ENCODE data around the gene WNT10A. TPM values are rescaled to one million over a fixed set of nuclear protein-coding genes. Genes with fewer than 3 reads are reported as not detected.

The WNT10A gene
- total RNA-seq, 1 donor from 2014 or later = 3.6 TPM

DNA sequence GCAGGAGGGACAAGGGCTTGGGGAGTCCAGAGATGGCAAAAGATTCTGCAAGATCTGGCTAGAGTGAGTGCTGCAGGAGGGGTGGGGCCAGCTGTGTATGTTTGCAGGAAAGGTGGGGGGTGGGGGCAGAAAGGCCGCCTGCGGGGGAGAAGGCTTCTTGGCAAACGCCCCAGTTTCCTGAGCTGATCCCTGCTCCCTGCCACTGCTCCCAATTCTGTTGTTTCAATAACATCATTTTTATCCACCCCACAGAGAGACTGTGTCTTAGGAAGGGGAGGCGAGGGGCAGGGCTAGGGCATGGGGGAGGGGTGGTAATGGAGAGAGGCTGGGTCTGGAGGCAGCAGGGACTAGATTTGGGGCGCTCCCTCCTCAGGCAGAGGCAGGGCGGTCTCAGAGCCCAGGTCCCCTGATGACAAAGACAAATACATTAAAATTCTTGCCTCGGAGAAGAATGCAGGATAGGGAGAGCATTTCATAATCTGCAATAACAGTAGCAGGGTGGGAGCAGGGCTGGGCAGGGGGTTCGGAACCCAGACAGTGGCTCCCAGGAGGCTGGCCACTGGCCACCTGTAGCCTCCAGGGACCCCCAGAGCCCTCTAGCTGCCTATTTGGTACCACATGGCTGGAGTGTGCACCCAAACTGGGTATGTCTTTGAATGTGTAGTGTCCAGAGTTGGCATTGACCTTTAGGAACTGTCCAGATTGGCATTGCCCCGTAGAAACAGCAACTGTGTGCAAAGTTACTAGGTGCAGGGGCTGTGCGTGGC, 23.1 kb upstream of the WNT10A start:
- no peak for DNase-seq (ENCODE audit: low spot score)

DNA sequence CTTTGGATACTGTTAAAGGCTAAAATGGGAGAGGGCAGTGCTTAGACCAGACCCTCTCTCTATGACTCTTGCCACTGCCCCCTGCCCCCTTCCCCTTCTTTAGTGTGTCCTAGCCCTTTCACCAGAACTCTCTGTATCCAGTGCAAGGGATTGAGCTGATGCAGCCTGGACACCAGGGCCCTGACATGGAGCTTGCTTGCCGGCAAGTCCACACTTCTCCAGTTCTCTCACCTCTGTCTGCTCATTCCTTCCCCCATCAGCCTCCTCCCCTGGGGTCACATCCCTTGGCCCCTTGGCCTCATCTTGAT, 22.6 kb upstream of the WNT10A start:
- no peak for DNase-seq (ENCODE audit: low spot score)

DNA sequence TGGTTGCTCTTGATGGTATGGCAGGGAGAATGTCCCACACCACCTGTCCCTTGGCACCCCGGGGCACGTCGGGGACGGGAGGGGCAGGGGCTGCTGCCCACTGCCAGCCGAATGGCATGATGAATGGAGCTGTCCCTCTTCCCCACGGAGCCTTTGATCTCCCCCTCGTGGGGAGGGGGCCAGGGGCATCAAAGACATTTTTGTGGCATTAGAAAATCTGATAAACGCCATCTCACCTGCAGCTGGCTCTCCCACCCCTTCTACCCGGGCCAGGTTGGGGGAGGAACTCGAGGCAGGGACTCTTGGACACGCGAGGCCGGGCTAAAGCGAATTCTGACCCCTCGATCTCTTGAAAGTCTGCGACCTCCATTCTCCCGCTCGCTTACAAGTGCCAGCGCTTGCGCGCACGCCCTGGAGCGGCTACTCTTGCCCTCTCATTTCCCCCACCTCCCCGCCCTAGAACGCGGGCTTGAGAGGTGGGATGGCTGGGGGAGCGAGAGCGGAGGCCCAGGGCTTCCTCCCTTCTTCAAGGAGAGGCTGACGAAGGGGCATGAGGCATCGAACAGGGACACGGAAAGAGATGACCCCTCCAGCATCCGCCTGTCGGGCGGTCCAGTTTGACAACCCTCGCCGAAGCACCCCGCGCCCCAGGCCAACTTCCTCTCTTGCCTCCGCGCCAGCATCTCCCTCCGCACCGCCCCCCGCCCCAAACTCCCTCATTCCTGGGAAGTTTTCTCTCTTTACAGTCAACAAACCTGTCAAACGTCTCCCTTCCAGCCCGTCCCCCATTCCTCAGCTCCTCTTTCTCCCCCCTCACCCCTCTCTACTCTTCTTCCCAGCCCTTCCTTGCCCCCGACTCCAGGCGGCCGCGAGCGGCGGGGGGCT, 21.7 kb upstream of the WNT10A start:
- no peak for DNase-seq (ENCODE audit: low spot score)

DNA sequence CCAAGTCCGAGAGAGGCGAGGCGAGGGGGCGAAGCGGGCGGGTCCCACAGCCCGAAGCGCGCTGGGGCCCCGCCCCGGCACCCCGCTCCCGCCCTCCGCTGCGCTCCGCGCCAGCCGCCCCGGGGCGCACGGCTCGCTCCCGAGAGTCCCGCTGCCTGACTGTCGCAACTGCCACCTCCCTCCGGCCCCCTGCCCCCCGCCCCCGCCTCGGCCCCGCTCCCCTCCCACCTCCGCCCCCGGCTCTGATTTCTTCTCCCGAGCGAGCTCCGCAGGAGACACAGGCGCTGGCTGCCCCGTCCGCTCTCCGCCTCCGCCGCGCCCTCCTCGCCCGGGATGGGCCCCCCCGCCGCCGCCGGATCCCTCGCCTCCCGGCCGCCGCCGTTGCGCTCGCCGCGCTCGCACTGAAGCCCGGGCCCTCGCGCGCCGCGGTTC, 21.1 kb upstream of the WNT10A start, which contains the start of gene WNT6:
WNT6 (plus strand) TSS at position 250 of the 432 bp plus-strand sequence. CDS start 233 bp downstream, outside the sequence.
- DNase-seq (ENCODE audit: low spot score) = no peak

DNA sequence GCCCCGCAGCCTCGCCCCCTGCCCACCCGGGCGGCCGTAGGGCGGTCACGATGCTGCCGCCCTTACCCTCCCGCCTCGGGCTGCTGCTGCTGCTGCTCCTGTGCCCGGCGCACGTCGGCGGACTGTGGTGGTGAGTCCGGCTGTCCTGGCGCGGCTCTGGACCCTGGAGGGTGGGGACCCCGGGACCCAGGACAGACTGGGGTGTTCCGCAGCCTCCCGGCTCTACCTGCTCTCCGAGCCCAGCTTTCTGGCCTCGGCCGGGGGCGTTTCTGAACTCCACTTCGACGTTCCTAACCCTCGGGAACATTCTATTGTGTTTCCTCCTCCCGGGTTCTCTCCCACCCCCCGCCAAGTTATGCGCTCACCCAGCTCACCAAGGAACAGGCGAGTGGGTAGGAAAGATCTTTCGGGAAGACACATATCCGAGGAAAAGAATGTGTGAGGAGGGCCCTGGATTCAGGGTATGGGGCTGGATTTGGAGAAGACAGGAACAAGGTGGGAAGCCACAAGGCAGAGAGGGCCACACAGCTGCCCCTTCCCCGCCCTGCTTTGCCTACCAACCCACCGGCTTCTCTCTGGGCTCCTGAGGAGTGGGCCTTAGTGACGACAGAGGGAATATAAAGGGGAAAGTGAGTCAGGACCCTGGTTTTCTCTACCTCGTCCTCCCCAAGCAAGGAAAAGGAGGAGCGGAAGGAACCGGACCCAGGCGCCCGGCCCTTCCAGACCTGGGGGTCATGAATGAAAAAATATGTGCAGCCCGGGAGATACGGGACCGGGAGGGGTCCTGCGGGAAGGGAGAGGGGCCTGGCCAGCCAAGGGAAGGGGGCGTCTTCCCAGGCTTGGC, 20.4 kb upstream of the WNT10A start:
- no peak for DNase-seq (ENCODE audit: low spot score)

DNA sequence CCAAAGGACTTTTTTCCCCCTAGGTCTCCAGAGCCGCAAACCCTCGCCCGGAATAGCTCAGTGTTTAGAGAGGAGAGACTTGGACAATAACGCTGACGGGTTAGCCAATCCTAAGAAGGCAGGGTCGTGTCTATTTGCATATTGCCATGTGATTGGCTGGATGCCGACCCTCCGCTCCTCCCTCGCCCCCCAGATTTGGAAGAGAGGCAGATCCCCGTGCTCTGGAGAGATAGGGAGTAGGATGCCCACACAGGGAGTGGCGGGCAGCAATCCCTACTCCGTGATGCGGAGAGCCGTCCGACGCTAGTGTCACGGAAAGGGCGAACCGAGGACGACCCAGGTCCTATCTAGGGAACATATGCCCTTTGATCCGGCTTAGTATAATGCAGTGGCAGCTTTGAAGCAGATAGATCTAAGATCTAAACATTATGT, 19.7 kb upstream of the WNT10A start:
- peak; percentile 94 for DNase-seq (ENCODE audit: low spot score)

DNA sequence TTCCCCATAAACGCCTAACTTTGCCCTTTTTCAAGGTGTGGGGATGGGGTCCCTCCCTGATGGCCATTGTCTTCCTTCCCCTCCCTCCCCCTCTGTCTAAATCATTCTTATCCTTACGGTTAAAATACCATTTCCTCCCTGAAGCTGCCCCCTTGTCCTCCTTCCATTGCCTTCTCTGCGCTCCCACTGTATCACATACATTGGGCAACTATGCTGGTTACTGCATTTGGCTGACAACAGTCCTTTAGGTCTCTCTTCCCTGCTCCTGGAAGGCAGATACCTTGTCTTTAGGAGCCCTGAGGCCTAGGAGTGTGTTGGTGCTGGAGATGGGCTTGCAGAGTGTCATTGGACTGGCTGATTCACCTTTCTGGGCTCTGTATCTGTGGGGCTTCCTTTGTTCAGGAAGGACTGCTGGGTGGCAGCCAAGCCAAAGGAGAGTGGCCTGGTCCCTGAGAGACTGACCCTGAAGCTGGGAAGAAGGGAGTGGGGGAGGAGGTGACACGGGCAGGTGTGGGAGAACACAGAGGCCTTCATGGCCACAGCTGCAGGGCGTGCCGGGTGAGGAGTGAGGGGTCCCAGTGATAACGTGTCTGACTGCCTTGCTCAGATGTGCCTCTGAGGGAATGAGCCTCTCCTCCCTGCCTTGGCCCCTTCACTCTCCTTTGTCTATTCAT, 18.9 kb upstream of the WNT10A start:
- no peak for DNase-seq (ENCODE audit: low spot score)

DNA sequence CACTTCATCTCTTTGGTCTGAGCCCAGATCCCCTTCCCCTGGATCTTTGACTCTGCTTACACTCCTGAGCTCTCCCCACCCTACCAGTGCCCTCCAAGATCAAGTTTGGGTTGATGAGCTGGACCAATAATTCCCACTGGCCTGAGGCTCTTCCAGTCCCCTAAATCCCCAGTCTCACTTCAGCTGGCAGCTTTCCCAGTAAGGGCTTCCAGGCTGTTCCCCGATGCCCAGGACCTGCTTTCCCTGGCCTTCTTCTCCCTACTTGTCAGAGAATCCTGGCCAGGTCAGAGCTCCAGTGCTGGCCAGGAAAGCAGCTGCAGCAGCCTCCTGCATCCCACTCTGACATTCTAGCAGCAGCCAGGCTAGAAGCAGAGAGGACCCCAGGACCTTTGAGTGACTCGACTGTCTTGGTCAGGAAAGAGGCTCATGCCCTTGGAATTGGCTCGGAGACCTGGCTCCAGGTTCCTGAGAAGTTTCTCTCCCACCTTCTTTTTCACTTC, 17.6 kb upstream of the WNT10A start:
- no peak for DNase-seq (ENCODE audit: low spot score)

DNA sequence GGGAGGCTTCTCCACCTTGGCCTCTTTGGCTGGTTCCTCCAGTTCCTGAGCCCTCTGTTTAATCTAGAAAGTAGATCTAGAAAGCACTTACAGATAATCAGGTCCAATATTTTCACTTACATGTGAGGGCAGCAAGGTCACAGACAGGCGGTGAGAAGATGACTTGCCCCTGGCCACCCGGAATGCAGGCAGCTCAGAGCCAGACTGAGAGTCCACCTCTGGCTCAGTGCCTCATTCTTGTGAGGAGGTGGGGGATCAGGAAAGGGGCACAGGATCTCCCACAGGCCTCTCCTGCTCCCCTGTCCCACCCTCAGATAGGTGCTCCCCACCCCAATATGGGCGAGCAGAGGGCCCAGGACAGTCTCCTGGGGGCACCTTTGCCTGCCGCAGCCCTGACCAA, 15.3 kb upstream of the WNT10A start:
- DNase-seq (ENCODE audit: low spot score) = no peak

DNA sequence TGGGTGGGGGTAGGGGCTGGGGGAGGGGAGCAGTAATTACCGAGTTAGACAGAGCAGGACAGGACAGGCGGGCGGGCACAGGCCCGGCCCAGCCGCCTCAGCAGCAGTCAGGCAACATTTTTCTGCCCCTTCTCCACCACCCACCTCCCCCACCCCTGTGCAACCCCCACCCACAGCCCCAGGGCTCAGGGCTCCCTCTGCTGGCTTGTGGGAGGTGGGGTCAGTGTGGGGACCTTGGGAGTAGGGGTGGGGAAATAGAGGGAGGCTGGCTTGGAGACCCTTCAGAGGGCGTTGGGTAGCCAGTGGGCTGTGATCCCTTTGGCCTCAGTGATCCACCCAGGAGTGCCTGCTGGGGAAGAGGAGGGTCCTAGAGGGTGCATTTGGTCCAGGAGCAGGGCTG, 14.7 kb upstream of the WNT10A start:
- DNase-seq (ENCODE audit: low spot score) = no peak

DNA sequence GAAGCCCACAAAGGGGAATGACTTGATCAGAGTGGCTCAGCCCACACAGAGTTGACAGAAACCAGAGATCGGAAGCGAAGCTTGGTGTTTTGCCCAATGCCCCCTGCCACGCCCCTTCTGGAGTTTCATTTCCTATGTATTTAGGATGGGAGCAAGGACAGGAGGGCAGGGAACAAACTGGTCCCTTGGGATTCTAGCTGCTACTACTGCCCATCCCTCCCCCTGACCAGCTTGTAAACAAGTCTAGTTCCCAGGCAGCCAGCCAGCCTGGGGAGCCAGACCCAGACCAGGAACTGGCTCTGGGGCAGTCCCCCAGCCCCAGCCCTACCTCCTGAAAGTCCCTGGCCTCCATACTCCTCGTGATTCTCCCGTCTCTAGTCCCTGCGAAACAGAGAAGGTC, 12.8 kb upstream of the WNT10A start:
- no peak for DNase-seq (ENCODE audit: low spot score)

DNA sequence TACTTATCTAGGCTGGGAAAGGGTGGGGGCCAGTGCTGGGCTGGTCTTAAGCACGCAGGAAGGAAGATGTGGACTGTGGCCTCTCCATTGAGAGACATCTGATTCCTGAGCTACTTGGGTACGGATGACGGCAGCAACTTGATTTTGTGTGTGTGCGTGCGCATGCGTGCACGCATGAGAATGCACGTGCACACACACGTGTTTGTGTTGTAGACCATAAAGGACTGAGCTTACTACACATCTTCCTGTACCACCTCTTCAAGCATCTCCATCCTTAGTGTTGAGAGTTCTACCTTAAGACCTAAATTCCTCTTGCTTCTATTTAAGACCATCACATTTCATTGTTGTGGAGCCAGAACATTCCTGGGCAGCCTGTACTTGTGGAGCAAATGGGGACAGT, 11.6 kb upstream of the WNT10A start:
- DNase-seq (ENCODE audit: low spot score) = no peak

DNA sequence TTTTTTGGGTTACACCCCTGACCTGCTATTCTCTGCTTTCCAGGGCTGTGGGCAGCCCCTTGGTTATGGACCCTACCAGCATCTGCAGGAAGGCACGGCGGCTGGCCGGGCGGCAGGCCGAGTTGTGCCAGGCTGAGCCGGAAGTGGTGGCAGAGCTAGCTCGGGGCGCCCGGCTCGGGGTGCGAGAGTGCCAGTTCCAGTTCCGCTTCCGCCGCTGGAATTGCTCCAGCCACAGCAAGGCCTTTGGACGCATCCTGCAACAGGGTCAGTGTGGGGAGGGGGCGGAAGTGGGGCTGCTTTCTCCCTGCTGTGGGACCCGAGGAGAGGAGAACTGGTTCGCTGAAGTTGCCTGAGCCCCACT, 9.7 kb upstream of the WNT10A start:
- DNase-seq (ENCODE audit: low spot score) = no peak

DNA sequence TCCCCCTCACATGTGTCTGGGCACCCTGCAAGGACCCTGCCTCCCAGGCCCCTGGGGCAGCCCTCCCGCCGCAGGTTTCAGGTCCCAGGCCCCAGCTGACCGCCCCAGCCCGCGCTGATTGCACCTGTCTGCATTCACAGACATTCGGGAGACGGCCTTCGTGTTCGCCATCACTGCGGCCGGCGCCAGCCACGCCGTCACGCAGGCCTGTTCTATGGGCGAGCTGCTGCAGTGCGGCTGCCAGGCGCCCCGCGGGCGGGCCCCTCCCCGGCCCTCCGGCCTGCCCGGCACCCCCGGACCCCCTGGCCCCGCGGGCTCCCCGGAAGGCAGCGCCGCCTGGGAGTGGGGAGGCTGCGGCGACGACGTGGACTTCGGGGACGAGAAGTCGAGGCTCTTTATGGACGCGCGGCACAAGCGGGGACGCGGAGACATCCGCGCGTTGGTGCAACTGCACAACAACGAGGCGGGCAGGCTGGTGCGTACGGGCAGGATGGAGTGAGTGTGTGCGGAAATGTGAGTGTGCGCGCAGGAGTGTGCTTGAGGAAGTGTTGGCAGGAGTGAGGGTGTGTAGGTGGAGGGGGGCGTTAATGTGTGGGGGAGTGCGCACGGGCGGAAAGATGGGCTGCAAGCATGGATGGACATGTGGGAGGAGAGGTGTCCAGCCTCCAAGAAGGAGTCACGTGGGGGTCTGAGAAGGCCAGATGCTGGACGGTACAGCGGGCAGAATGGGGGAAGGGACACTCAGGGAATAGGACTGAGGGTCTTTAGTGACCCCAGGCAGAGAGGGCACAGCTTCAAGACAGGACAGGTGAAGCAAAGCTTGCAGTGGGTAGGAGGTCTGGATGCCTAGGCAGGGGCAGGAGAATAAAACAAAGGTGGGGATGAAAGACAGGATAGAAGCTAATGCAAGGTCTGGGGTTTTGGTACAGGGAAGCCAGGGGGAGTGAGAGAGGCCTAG, 9.0 kb upstream of the WNT10A start:
- DNase-seq (ENCODE audit: low spot score) = no peak

DNA sequence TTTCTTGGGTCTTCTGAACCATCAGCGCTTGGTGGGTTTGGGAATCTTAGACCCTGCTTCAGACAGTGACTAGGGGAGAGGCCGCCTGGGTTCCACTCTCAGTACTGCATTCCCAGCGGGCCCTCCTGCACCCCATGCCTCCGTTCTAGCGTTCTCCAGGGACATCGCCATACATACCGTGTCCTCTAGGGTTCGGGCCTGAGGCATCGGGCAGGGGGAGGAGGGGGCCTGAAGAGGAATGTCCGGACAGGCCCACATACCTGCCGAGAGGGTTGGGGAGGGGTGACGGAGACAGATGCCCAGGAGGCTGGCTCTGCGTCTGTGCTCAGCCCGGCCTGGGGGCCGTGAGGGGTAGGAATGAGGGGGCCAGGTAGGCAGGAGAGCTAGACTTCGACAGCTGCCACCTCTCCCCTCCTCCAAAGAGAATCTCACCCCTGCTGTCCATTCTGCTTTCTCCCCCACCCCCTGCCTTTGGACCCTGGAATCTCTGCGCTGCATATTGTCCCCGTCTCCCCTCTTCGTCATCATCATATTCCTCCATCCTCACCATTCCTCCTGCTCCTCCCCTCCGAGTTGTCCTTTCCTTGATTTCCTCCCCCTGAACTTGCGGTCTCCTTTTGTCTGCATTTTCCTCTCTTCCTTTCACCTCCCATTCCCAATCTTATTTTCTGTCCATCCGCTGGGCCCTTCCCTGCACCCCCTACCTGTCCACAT, 7.8 kb upstream of the WNT10A start:
- peak; percentile 46 for DNase-seq (ENCODE audit: low spot score)

DNA sequence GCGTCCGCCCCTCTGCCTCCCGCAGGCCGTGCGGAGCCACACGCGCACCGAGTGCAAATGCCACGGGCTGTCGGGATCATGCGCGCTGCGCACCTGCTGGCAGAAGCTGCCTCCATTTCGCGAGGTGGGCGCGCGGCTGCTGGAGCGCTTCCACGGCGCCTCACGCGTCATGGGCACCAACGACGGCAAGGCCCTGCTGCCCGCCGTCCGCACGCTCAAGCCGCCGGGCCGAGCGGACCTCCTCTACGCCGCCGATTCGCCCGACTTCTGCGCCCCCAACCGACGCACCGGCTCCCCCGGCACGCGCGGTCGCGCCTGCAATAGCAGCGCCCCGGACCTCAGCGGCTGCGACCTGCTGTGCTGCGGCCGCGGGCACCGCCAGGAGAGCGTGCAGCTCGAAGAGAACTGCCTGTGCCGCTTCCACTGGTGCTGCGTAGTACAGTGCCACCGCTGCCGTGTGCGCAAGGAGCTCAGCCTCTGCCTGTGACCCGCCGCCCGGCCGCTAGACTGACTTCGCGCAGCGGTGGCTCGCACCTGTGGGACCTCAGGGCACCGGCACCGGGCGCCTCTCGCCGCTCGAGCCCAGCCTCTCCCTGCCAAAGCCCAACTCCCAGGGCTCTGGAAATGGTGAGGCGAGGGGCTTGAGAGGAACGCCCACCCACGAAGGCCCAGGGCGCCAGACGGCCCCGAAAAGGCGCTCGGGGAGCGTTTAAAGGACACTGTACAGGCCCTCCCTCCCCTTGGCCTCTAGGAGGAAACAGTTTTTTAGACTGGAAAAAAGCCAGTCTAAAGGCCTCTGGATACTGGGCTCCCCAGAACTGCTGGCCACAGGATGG, 7.1 kb upstream of the WNT10A start:
- no peak for DNase-seq (ENCODE audit: low spot score)

DNA sequence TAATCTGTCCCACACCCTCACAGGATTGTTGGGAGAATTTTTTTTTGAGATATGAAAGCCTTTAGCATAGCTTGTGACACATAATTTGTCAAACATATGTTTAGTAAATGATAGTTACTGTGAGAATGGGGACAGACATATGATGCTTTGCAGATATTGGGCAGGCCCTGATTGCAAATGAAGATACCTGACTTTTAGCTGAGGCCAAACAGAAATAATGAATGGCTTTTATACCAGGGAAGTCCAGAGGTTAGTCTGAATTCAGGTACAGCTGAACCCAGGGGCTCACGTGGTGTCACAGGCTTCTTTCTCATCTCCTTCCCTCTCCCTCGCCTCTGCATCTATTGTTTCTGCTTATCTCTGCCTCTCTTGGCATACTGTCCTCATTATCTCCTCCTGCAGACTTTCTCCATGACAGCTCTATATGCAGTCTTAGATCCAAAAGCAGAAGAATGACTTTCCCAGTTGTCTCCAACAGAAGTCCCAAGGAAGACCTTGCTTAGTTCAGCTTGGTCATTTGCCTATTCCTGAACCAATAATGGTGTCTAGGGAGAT, 4.9 kb upstream of the WNT10A start:
- DNase-seq (ENCODE audit: low spot score) = no peak

DNA sequence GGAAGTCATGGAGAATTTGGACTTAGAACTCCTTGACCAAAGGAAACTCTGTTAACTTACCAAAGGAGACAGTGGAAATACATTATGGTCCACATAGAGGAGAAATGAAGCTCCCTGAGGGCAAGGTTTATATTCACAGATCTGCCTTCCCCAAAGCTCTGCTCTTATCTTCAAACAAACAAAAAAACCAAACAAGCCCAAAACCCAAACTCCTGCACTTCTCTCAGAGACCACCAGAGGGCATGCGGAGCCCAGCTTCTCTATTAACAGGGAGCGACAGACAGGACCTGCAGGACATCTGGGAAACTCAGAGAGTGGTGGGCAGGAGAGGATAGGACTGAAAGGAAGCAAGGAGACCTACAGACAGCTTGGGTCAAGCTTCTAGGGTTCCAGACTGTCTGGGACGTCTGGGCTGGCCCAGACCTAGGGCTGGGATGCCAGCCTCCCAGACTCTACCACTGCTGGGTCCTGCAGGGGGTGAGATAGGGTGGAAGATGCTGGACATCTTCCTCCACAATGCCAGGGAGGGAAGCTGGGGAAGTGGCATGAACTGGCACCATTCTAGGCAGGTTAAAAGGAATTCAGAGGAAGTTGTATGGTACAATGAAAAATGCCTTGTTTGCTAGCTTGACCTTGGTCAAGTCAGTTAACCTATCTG, 4.0 kb upstream of the WNT10A start:
- DNase-seq (ENCODE audit: low spot score) = peak; percentile 81

Data from umbilical cord (tissue), 2 donors.